ENCODE data around the gene PIEZO2. TPM values are rescaled to one million over a fixed set of nuclear protein-coding genes. Genes with fewer than 3 reads are reported as not detected.

Gene PIEZO2
- total RNA-seq, 2 donors from 2014 or later = 0.63 to 3.0 TPM

DNA sequence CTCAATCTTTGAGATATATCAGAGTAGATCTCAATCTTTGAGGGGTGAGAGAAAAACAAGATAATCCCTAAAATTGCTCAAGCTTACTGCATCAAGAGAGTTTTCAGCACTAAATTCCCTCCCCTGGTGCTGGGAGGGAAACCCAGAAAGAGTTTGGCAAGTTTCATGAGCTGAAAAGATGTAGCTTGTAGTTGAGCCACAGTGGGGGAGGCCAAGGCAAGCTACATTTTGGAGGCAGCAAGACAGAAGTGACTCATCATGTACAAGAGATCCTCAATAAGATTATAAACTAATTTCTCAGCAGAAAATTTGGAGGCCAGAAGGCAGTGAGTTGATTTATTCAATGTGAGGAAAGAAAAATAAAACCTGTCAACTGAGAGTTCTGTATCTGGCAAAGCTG lies 308.2 kb downstream of the PIEZO2 start:
- Histone ChIP-seq H3K27me3 (no peaks in the 10 kb centered on the region), H3K9me3 (no peaks in the 10 kb centered on the region), H3K4me3 (no peak overlapping the region), H3K36me3 (no peaks in the 10 kb centered on the region), H3K27ac (no peak overlapping the region), H3K4me1 (no peaks in the 10 kb centered on the region)
- TF ChIP-seq, protein P1, sequence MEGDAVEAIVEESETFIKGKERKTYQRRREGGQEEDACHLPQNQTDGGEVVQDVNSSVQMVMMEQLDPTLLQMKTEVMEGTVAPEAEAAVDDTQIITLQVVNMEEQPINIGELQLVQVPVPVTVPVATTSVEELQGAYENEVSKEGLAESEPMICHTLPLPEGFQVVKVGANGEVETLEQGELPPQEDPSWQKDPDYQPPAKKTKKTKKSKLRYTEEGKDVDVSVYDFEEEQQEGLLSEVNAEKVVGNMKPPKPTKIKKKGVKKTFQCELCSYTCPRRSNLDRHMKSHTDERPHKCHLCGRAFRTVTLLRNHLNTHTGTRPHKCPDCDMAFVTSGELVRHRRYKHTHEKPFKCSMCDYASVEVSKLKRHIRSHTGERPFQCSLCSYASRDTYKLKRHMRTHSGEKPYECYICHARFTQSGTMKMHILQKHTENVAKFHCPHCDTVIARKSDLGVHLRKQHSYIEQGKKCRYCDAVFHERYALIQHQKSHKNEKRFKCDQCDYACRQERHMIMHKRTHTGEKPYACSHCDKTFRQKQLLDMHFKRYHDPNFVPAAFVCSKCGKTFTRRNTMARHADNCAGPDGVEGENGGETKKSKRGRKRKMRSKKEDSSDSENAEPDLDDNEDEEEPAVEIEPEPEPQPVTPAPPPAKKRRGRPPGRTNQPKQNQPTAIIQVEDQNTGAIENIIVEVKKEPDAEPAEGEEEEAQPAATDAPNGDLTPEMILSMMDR (IDR thresholded peaks at IDR 0.05) = no peak
- no peak for DNase-seq (ENCODE audit: low spot score)

GRCh38 chr18:10840743-10841142 lies 308.6 kb downstream of the PIEZO2 start:
- no peak overlapping the region for H3K4me3 ChIP-seq
- no peaks in the 10 kb centered on the region for H3K4me1 ChIP-seq
- H3K27me3 ChIP-seq = no peaks in the 10 kb centered on the region
- TF ChIP-seq, protein P1 (IDR thresholded peaks at IDR 0.05) = no peak
- no peaks in the 10 kb centered on the region for H3K36me3 ChIP-seq
- no peaks in the 10 kb centered on the region for H3K9me3 ChIP-seq
- no peak overlapping the region for H3K27ac ChIP-seq
- no peak for DNase-seq (ENCODE audit: low spot score)

GRCh38 chr18:10839421-10839820 lies 309.9 kb downstream of the PIEZO2 start:
- H3K27me3 ChIP-seq = no peaks in the 10 kb centered on the region
- H3K4me3 ChIP-seq = no peak overlapping the region
- DNase-seq (ENCODE audit: low spot score) = no peak
- TF ChIP-seq, protein P1 (IDR thresholded peaks at IDR 0.05) = no peak
- H3K9me3 ChIP-seq = no peaks in the 10 kb centered on the region
- H3K36me3 ChIP-seq = no peaks in the 10 kb centered on the region
- H3K27ac ChIP-seq = no peak overlapping the region
- H3K4me1 ChIP-seq = no peaks in the 10 kb centered on the region

DNA sequence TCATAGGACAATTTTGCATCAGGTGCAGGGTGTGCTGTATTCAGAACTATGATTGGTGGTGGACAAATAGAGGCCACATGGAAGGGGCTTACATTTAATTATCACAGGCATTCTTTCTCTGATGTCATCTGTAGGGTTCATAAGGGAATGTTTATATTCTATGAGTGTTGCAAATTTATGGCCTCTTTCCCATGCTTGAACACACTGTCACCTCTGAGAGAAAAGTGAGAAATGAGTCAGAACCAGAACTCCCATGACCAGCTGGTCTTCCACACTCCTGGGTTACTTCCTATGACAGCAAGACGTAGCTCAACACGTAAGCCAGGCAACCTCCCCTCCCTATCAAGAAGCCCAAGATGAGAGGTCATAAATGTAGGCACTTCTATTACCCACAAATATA lies 310.8 kb downstream of the PIEZO2 start:
- Histone ChIP-seq H3K4me1 (no peaks in the 10 kb centered on the region), H3K4me3 (no peak overlapping the region), H3K36me3 (no peaks in the 10 kb centered on the region), H3K27me3 (no peaks in the 10 kb centered on the region), H3K27ac (no peak overlapping the region), H3K9me3 (no peaks in the 10 kb centered on the region)
- no peak for DNase-seq (ENCODE audit: low spot score)
- TF ChIP-seq, protein P1 (IDR thresholded peaks at IDR 0.05) = no peak

GRCh38 chr18:10834128-10834815 lies 315.1 kb downstream of the PIEZO2 start:
- DNase-seq (ENCODE audit: low spot score) = no peak

More at GRCh38 chr18:10834128-10834815, 315.1 kb downstream of the PIEZO2 start:
- H3K4me3 ChIP-seq = no peak overlapping the region
- peaks cover 0 to 7% of the 10 kb centered on the region in 2 donors for H3K9me3 ChIP-seq
- H3K36me3 ChIP-seq = no peaks in the 10 kb centered on the region
- no peak overlapping the region for H3K27ac ChIP-seq
- H3K4me1 ChIP-seq = no peaks in the 10 kb centered on the region
- TF ChIP-seq, protein P1 (IDR thresholded peaks at IDR 0.05) = no peak
- no peaks in the 10 kb centered on the region for H3K27me3 ChIP-seq

All from right atrium auricular region (tissue), 2 donors.